GM18517 (cell line): ENCODE measurements around the gene GRIK1.

Experiments
- ATAC-seq: cut with Tn5 transposase; IDR thresholded peaks from one replicate; pipeline ENCODE4 v1.9.1; 2021; ENCODE audit warnings: mild to moderate bottlenecking, moderate library complexity; ENCODE audit not compliant: unreplicated experiment

Gene GRIK1

GRCh38 chr21:29920938-29921337 lies 18.9 kb downstream of the GRIK1 start:
- no peak for ATAC-seq

- no peak for ATAC-seq
These were observed 25.5 kb downstream of the GRIK1 start for GRCh38 chr21:29914326-29914725.

- no peak for ATAC-seq
These were observed 30.2 kb downstream of the GRIK1 start for GRCh38 chr21:29909571-29909970.

GRCh38 chr21:29904359-29905282 lies 35.2 kb downstream of the GRIK1 start:
- ATAC-seq: no peak

- no peak for ATAC-seq
These were observed 42.9 kb downstream of the GRIK1 start for GRCh38 chr21:29896884-29897283.

- ATAC-seq: no peak
These were observed 46.1 kb downstream of the GRIK1 start for GRCh38 chr21:29893687-29894086.

GRCh38 chr21:29892379-29892778 lies 47.4 kb downstream of the GRIK1 start:
- ATAC-seq: no peak

- ATAC-seq: no peak
These were observed 51.4 kb downstream of the GRIK1 start for GRCh38 chr21:29888437-29888836.

- ATAC-seq: no peak
These were observed 52.3 kb downstream of the GRIK1 start for GRCh38 chr21:29887313-29888009.

GRCh38 chr21:29885491-29885890 lies 54.3 kb downstream of the GRIK1 start:
- no peak for ATAC-seq

- ATAC-seq: no peak
These were observed 63.9 kb downstream of the GRIK1 start for GRCh38 chr21:29875873-29876272.

GRCh38 chr21:29875036-29875716 lies 64.6 kb downstream of the GRIK1 start:
- no peak for ATAC-seq

- no peak for ATAC-seq
These were observed 65.9 kb downstream of the GRIK1 start for GRCh38 chr21:29873908-29874307.

- no peak for ATAC-seq
These were observed 69.0 kb downstream of the GRIK1 start for GRCh38 chr21:29870814-29871213.

- no peak for ATAC-seq
These were observed 72.0 kb downstream of the GRIK1 start for GRCh38 chr21:29867796-29868195.

- no peak for ATAC-seq
These were observed 79.5 kb downstream of the GRIK1 start for GRCh38 chr21:29860346-29860745.

GRCh38 chr21:29857150-29857549 lies 82.6 kb downstream of the GRIK1 start:
- ATAC-seq: no peak

- no peak for ATAC-seq
These were observed 85.0 kb downstream of the GRIK1 start for GRCh38 chr21:29854795-29855194.

- ATAC-seq: no peak
These were observed 88.2 kb downstream of the GRIK1 start for GRCh38 chr21:29851611-29852010.

GRCh38 chr21:29849735-29850176 lies 90.0 kb downstream of the GRIK1 start:
- peak; percentile 92 for ATAC-seq

GRCh38 chr21:29843804-29844203 lies 96.0 kb downstream of the GRIK1 start:
- ATAC-seq: no peak
